Measurements from ENCODE around the gene PCSK9. TPM values are rescaled to one million over a fixed set of nuclear protein-coding genes. Genes with fewer than 3 reads are reported as not detected.
A peak's percentile ranks its signal among the peaks of the same experiment; 100 is the strongest.

Gene PCSK9
- total and polyA plus RNA-seq, 4 donors, result 10.8 to 112 (median 58.5) TPM

DNA sequence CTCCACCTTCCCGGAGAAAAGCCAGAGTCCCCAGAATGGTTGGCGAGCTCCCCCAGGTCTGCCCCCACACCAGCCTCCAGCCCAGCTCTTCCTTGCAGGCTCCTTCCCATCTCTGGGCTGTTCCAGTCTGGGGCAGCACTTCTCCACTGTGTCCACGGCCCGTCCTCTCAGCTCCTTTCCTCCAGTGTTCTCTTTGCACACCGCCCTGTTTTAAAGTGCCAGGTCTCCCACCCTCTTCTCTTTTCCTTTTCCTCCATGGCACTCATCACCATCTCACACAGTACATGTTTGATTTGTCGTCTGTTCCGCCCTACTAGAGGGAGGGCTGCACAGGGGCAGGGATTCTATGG, 6.1 kb upstream of the PCSK9 start:
- Histone ChIP-seq H3K4me3 (ENCODE audit: low read depth in 1 of 3, low read length in 3 of 3) (peak overlapping the region; percentile 6 to 53 (median 39)), H3K36me3 (ENCODE audit: control insufficient read depth in 4 of 4, insufficient read depth in 3 of 4, low read depth in 1 of 4, low read length in 3 of 4) (no peaks in the 10 kb centered on the region), H3K9me3 (ENCODE audit: control insufficient read depth in 4 of 4, low read length in 3 of 4) (no peaks in the 10 kb centered on the region), H3K27me3 (ENCODE audit: control insufficient read depth in 4 of 4, insufficient read depth in 4 of 4, low read length in 3 of 4) (no peaks in the 10 kb centered on the region), H3K9ac (ENCODE audit: low read depth in 1 of 2, low read length in 2 of 2) (peak overlapping the region in 1 of 2 donors; percentile 31), H3K4me1 (ENCODE audit: control insufficient read depth in 4 of 4, insufficient read depth in 4 of 4, low read length in 3 of 4) (peaks cover 14 to 48% (median 32%) of the 10 kb centered on the region in 4 donors), H3K27ac (ENCODE audit: low read depth in 1 of 2, low read length in 2 of 2) (peak overlapping the region; percentile 76 to 81)
- WGBS, result 61% methylated on average over 7 of the region's 7 CpGs
- DNase-seq (ENCODE audit: low spot score), result no peak
- TF ChIP-seq SP1 (IDR thresholded peaks at IDR 0.05), result no peak
- TF ChIP-seq GABPA (IDR thresholded peaks at IDR 0.05 in 1 of 2, conservative IDR thresholded peaks at IDR 0.05 in 1 of 2), result no peak
- TF ChIP-seq EGR1 (IDR thresholded peaks at IDR 0.05; ENCODE audit: low read depth in 2 of 2), result no peak
- TF ChIP-seq, protein P1, sequence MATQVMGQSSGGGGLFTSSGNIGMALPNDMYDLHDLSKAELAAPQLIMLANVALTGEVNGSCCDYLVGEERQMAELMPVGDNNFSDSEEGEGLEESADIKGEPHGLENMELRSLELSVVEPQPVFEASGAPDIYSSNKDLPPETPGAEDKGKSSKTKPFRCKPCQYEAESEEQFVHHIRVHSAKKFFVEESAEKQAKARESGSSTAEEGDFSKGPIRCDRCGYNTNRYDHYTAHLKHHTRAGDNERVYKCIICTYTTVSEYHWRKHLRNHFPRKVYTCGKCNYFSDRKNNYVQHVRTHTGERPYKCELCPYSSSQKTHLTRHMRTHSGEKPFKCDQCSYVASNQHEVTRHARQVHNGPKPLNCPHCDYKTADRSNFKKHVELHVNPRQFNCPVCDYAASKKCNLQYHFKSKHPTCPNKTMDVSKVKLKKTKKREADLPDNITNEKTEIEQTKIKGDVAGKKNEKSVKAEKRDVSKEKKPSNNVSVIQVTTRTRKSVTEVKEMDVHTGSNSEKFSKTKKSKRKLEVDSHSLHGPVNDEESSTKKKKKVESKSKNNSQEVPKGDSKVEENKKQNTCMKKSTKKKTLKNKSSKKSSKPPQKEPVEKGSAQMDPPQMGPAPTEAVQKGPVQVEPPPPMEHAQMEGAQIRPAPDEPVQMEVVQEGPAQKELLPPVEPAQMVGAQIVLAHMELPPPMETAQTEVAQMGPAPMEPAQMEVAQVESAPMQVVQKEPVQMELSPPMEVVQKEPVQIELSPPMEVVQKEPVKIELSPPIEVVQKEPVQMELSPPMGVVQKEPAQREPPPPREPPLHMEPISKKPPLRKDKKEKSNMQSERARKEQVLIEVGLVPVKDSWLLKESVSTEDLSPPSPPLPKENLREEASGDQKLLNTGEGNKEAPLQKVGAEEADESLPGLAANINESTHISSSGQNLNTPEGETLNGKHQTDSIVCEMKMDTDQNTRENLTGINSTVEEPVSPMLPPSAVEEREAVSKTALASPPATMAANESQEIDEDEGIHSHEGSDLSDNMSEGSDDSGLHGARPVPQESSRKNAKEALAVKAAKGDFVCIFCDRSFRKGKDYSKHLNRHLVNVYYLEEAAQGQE (IDR thresholded peaks at IDR 0.05), result no peak
- TF ChIP-seq NR2F2 (IDR thresholded peaks at IDR 0.05), result no peak
- TF ChIP-seq, protein P2, sequence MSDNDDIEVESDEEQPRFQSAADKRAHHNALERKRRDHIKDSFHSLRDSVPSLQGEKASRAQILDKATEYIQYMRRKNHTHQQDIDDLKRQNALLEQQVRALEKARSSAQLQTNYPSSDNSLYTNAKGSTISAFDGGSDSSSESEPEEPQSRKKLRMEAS (IDR thresholded peaks at IDR 0.05), result no peak
- no peak for TF ChIP-seq HNF4A (conservative IDR thresholded peaks at IDR 0.05)
- TF ChIP-seq, protein P3, sequence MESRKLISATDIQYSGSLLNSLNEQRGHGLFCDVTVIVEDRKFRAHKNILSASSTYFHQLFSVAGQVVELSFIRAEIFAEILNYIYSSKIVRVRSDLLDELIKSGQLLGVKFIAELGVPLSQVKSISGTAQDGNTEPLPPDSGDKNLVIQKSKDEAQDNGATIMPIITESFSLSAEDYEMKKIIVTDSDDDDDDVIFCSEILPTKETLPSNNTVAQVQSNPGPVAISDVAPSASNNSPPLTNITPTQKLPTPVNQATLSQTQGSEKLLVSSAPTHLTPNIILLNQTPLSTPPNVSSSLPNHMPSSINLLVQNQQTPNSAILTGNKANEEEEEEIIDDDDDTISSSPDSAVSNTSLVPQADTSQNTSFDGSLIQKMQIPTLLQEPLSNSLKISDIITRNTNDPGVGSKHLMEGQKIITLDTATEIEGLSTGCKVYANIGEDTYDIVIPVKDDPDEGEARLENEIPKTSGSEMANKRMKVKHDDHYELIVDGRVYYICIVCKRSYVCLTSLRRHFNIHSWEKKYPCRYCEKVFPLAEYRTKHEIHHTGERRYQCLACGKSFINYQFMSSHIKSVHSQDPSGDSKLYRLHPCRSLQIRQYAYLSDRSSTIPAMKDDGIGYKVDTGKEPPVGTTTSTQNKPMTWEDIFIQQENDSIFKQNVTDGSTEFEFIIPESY (IDR thresholded peaks at IDR 0.05), result no peak

DNA sequence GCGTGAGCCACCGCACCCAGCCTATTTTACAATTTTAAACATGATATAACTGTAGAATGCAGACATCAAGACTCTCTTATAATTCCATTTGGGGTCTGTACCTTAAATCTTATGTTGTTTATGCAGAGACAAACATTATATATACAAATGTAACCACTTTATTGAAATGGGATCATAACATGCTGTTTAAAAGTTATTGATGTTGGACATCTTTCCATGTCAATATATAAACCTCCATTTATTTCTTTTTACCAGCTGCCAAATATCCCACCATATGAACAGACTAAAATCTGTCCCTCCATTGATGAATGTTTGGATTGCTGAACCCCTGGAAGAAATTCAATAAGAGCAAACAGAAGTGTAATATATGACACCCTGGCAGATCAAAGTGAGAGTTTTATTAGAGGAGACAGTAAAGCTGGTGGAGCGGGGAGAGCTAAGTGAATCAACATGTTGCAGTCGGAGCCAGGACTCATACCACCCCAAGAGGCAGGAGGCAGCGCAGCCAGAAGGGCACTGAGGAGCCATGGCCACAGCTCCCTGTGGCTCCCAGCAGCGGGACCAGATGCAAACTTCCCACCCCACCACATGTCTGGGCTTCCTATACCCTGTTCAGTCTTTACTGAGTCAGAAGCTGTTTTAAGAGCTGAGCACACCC, 4.7 kb upstream of the PCSK9 start:
- Histone ChIP-seq H3K4me3 (ENCODE audit: low read depth in 1 of 3, low read length in 3 of 3) (no peak overlapping the region), H3K27me3 (ENCODE audit: control insufficient read depth in 4 of 4, insufficient read depth in 4 of 4, low read length in 3 of 4) (no peaks in the 10 kb centered on the region), H3K36me3 (ENCODE audit: control insufficient read depth in 4 of 4, insufficient read depth in 3 of 4, low read depth in 1 of 4, low read length in 3 of 4) (no peaks in the 10 kb centered on the region), H3K27ac (ENCODE audit: low read depth in 1 of 2, low read length in 2 of 2) (no peak overlapping the region), H3K9me3 (ENCODE audit: control insufficient read depth in 4 of 4, low read length in 3 of 4) (no peaks in the 10 kb centered on the region), H3K9ac (ENCODE audit: low read depth in 1 of 2, low read length in 2 of 2) (no peak overlapping the region), H3K4me1 (ENCODE audit: control insufficient read depth in 4 of 4, insufficient read depth in 4 of 4, low read length in 3 of 4) (peaks cover 15 to 60% (median 42%) of the 10 kb centered on the region in 4 donors)
- TF ChIP-seq, protein P4, sequence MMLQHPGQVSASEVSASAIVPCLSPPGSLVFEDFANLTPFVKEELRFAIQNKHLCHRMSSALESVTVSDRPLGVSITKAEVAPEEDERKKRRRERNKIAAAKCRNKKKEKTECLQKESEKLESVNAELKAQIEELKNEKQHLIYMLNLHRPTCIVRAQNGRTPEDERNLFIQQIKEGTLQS (IDR thresholded peaks at IDR 0.05), result no peak
- TF ChIP-seq GABPA (IDR thresholded peaks at IDR 0.05 in 1 of 2, conservative IDR thresholded peaks at IDR 0.05 in 1 of 2) (no peak), NR2F2 (IDR thresholded peaks at IDR 0.05) (no peak), RAD21 (IDR thresholded peaks at IDR 0.05) (no peak), TAF1 (conservative IDR thresholded peaks at IDR 0.05) (no peak), SP1 (IDR thresholded peaks at IDR 0.05) (no peak), JUND (IDR thresholded peaks at IDR 0.05) (no peak), YY1 (IDR thresholded peaks at IDR 0.05) (no peak), HNF4A (conservative IDR thresholded peaks at IDR 0.05) (no peak), HNF4G (IDR thresholded peaks at IDR 0.05) (no peak)
- TF ChIP-seq, protein P1 (IDR thresholded peaks at IDR 0.05), result no peak
- TF ChIP-seq, protein P3 (IDR thresholded peaks at IDR 0.05), result no peak
- TF ChIP-seq, protein P5, sequence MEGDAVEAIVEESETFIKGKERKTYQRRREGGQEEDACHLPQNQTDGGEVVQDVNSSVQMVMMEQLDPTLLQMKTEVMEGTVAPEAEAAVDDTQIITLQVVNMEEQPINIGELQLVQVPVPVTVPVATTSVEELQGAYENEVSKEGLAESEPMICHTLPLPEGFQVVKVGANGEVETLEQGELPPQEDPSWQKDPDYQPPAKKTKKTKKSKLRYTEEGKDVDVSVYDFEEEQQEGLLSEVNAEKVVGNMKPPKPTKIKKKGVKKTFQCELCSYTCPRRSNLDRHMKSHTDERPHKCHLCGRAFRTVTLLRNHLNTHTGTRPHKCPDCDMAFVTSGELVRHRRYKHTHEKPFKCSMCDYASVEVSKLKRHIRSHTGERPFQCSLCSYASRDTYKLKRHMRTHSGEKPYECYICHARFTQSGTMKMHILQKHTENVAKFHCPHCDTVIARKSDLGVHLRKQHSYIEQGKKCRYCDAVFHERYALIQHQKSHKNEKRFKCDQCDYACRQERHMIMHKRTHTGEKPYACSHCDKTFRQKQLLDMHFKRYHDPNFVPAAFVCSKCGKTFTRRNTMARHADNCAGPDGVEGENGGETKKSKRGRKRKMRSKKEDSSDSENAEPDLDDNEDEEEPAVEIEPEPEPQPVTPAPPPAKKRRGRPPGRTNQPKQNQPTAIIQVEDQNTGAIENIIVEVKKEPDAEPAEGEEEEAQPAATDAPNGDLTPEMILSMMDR (IDR thresholded peaks at IDR 0.05; ENCODE audit: low read depth, low read length, missing input control), result no peak
- 93% methylated on average over 6 of the region's 6 CpGs for WGBS
- no peak for DNase-seq (ENCODE audit: low spot score)

Data from liver (tissue), 9 donors.